ENCODE results near the gene SF3B2. TPM values are rescaled to one million over a fixed set of nuclear protein-coding genes. Genes with fewer than 3 reads are reported as not detected.

SF3B2 gene
- total and polyA plus RNA-seq, 2 donors (not counting 1 experiment from before 2014, with no cell fraction given) = 139 to 205 TPM

- Histone ChIP-seq H3K4me3 (ENCODE audit: control extremely low read depth in 1 of 5, extremely low read depth in 1 of 5, insufficient read depth in 1 of 5, low read depth in 2 of 5, low read length in 4 of 5) (no peak within 1 kb of the TSS), H3K27me3 (replicated peaks in 1 of 4; ENCODE audit: control extremely low read depth in 1 of 4, control insufficient read depth in 3 of 4, insufficient read depth in 4 of 4, low read length in 3 of 4) (peaks cover 0 to 9% (median 4%) of the 10 kb centered on the region in 4 experiments), H2AFZ (ENCODE audit: insufficient read depth, low read depth, low read length, poor library complexity, severe bottlenecking) (no peak within 1 kb of the TSS), H4K20me1 (ENCODE audit: control insufficient read depth, insufficient read depth, low read length, poor library complexity, severe bottlenecking) (no peaks in the 10 kb centered on the region), H3K9ac (ENCODE audit: low read length) (no peak within 1 kb of the TSS), H3K4me1 (ENCODE audit: control insufficient read depth in 2 of 2, insufficient read depth in 2 of 2, low read length in 2 of 2) (peaks cover 7% of the 10 kb centered on the region in 2 donors), H3K36me3 (replicated peaks in 1 of 2; ENCODE audit: control extremely low read depth in 1 of 2, control insufficient read depth in 1 of 2, extremely low read depth in 1 of 2, insufficient read depth in 2 of 2, low read length in 1 of 2) (no peaks in the 10 kb centered on the region), H3K4me2 (replicated peaks; ENCODE audit: low read depth, low read length, poor library complexity, severe bottlenecking) (no peak within 1 kb of the TSS), H3K9me3 (ENCODE audit: control extremely low read depth in 1 of 3, control insufficient read depth in 2 of 3, insufficient read depth in 1 of 3, low read length in 2 of 3) (no peaks in the 10 kb centered on the region), H3K79me2 (ENCODE audit: control insufficient read depth, insufficient read depth, low read length) (no peaks in the 10 kb centered on the region), H3K27ac (ENCODE audit: low read length in 2 of 2) (no peak within 1 kb of the TSS)
- Mint-ChIP-seq H3K27me3 (peaks cover 7% of the 10 kb centered on the region), H3K9me3 (ENCODE audit: insufficient read depth) (no peaks in the 10 kb centered on the region), H3K27ac (no peak within 1 kb of the TSS), H3K4me1 (peaks cover 5% of the 10 kb centered on the region), H3K4me3 (no peak within 1 kb of the TSS)
- no peak for DNase-seq
- ChIA-PET CTCF (interaction anchor here (1.0 to 2.2 kb wide), 2 partner anchors 19 to 24 kb away, joined by 3 to 7 read pairs; partner anchors contain the start of genes BANF1 and EIF1AD), POLR2A (no interaction called here)
- 91% methylated on average over 18 of the region's 18 CpGs for WGBS (ENCODE audit: insufficient coverage)
- no peak for ATAC-seq (ENCODE audit: low read depth)
- intact Hi-C loops (cut with micrococcal nuclease) = no loop called here
- TF ChIP-seq EZH2 (IDR thresholded peaks at IDR 0.05; ENCODE audit: borderline replicate concordance, insufficient read depth, low read depth, low read length, poor library complexity, severe bottlenecking) (no peak), CTCF (IDR thresholded peaks at IDR 0.05) (no peak)
These were observed 26.1 kb upstream of the SF3B2 start, which contains the start of gene CATSPER1 for GRCh38 chr11:66026017-66026529. TSS of gene CATSPER1 (minus strand) at chr11:66026479. CDS start at chr11:66026379, 100 bp downstream.

DNA sequence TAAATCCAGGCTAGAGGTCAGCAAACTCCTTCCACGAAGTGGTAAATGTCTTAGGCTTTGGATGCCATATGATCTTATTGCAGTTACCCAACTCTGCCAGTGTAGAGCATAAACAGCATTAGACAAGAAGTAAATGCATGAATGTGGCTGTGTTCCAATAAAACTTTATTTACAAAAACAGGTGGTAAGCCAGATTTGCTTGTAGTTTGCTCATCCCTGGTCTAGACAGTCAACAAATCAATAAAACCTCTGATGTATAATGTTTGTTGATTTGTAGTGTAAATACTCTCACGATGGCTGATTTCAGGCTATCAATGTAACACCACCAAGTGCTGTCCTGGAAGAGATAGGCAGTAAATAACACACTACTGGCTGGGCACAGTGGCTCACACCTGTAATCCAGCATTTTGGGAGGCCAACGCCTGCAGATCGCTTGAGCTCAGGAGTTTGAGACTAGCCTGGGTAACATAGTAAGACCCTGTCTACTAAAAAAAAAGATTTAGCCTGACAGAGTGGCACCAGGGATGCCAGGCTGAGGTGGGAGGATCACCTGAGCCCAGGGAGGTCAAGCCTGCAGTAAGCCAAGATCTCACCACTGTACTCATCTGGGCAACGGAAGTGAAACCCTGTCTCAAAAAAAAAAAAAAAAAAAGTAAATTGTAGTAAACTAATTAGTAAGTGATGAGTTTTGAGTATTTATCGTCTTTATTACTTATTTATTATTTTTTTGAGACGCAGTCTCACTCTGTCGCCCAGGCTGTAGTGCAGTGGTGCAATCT, 19.0 kb upstream of the SF3B2 start:
- CTCF ChIA-PET = interaction anchor here (0.7 kb wide), 1 partner anchor 503 kb away, joined by 4 read pairs; no protein-coding TSS in a partner anchor
- Histone ChIP-seq H3K27ac (ENCODE audit: low read length in 2 of 2) (no peak overlapping the region), H4K20me1 (ENCODE audit: control insufficient read depth, insufficient read depth, low read length, poor library complexity, severe bottlenecking) (no peaks in the 10 kb centered on the region), H3K27me3 (replicated peaks in 1 of 4; ENCODE audit: control extremely low read depth in 1 of 4, control insufficient read depth in 3 of 4, insufficient read depth in 4 of 4, low read length in 3 of 4) (peaks cover 0 to 4% (median 1%) of the 10 kb centered on the region in 4 experiments), H3K9me3 (ENCODE audit: control extremely low read depth in 1 of 3, control insufficient read depth in 2 of 3, insufficient read depth in 1 of 3, low read length in 2 of 3) (peaks cover 0 to 10% (median 0%) of the 10 kb centered on the region in 3 donors), H3K36me3 (replicated peaks in 1 of 2; ENCODE audit: control extremely low read depth in 1 of 2, control insufficient read depth in 1 of 2, extremely low read depth in 1 of 2, insufficient read depth in 2 of 2, low read length in 1 of 2) (no peaks in the 10 kb centered on the region), H3K4me1 (ENCODE audit: control insufficient read depth in 2 of 2, insufficient read depth in 2 of 2, low read length in 2 of 2) (no peaks in the 10 kb centered on the region), H3K9ac (ENCODE audit: low read length) (no peak overlapping the region), H3K4me2 (replicated peaks; ENCODE audit: low read depth, low read length, poor library complexity, severe bottlenecking) (no peak overlapping the region), H3K79me2 (ENCODE audit: control insufficient read depth, insufficient read depth, low read length) (no peaks in the 10 kb centered on the region), H3K4me3 (ENCODE audit: control extremely low read depth in 1 of 5, extremely low read depth in 1 of 5, insufficient read depth in 1 of 5, low read depth in 2 of 5, low read length in 4 of 5) (no peak overlapping the region), H2AFZ (ENCODE audit: insufficient read depth, low read depth, low read length, poor library complexity, severe bottlenecking) (no peak overlapping the region)
- no peak for TF ChIP-seq CTCF (IDR thresholded peaks at IDR 0.05)
- no peak for TF ChIP-seq EZH2 (IDR thresholded peaks at IDR 0.05; ENCODE audit: borderline replicate concordance, insufficient read depth, low read depth, low read length, poor library complexity, severe bottlenecking)
- Mint-ChIP-seq H3K27me3 (peaks cover 10% of the 10 kb centered on the region), H3K4me3 (no peak overlapping the region), H3K9me3 (ENCODE audit: insufficient read depth) (no peaks in the 10 kb centered on the region), H3K27ac (no peak overlapping the region), H3K4me1 (no peaks in the 10 kb centered on the region)
- WGBS (ENCODE audit: insufficient coverage) = 91% methylated on average over 3 of the region's 8 CpGs
- DNase-seq = no peak
- ATAC-seq (ENCODE audit: low read depth) = no peak
- POLR2A ChIA-PET = interaction anchor here (0.7 kb wide), 1 partner anchor 83 kb away, joined by 5 read pairs; no protein-coding TSS in a partner anchor
- intact Hi-C loops (cut with micrococcal nuclease) = no loop called here
